HL-60 (cell line): ENCODE measurements around the gene NMT1.

Experiments used
- DNase-seq, 2 experiments: peaks; one replicate each; pipeline ENCODE4 v3.0.0-alpha.2; 2010 to 2020; ENCODE audit warnings: low read depth in 1 of 2, low spot score in 1 of 2
- H3K27ac ChIP-seq: fragments of 250-450 bp; sonication (Bioruptor Pico); replicated peaks from 2 replicates; pipeline ENCODE4 v1.5.1; 2020; ENCODE audit warnings: mild to moderate bottlenecking, moderate library complexity
- H3K27me3 ChIP-seq: fragments of 250-450 bp; sonication (Bioruptor Pico); 2 replicates; pipeline ENCODE4 v1.5.1; 2021; ENCODE audit warnings: mild to moderate bottlenecking, moderate library complexity; ENCODE audit not compliant: insufficient read depth, poor library complexity, severe bottlenecking
- H3K4me3 ChIP-seq: replicated peaks from 2 replicates; pipeline ENCODE4 v1.5.1; 2011; ENCODE audit warnings: mild to moderate bottlenecking, control low read depth, low read length; ENCODE audit not compliant: insufficient read depth
- CTCF ChIP-seq: IDR thresholded peaks from one replicate; pipeline ENCODE4 v1.5.1; 2011; ENCODE audit warnings: low read length, control low read depth, inconsistent platforms; ENCODE audit not compliant: insufficient read depth
- GABPA ChIP-seq: IDR thresholded peaks from 2 replicates; pipeline ENCODE4 v1.6.1; 2012; ENCODE audit warnings: low read depth
- POLR2AphosphoS5 ChIP-seq: IDR thresholded peaks from 2 replicates; pipeline ENCODE4 v1.6.1; 2012; ENCODE audit warnings: low read depth
- REST ChIP-seq: IDR thresholded peaks from 2 replicates; pipeline ENCODE4 v1.6.1; 2012; ENCODE audit warnings: low read depth; ENCODE audit not compliant: insufficient replicate concordance
- SPI1 ChIP-seq: IDR thresholded peaks from 2 replicates; pipeline ENCODE4 v1.6.1; 2012; ENCODE audit warnings: low read depth, mild to moderate bottlenecking, borderline replicate concordance

The NMT1 gene

GRCh38 chr17:45032174-45032541 is 29.0 kb upstream of the NMT1 start:
- Histone ChIP-seq H3K27me3 (no peaks in the 10 kb centered on the region), H3K4me3 (no peak overlapping the region), H3K27ac (no peak overlapping the region)
- no peak for DNase-seq
- TF ChIP-seq CTCF (no peak), GABPA (no peak), REST (no peak), SPI1 (no peak), POLR2AphosphoS5 (no peak)

GRCh38 chr17:45034599-45034998 is 26.5 kb upstream of the NMT1 start:
- Histone ChIP-seq H3K27ac (no peak overlapping the region), H3K4me3 (no peak overlapping the region), H3K27me3 (no peaks in the 10 kb centered on the region)
- no peak for TF ChIP-seq REST
- no peak for DNase-seq

GRCh38 chr17:45035848-45036247 is 25.3 kb upstream of the NMT1 start:
- DNase-seq: no peak
- H3K27me3 ChIP-seq: no peaks in the 10 kb centered on the region
- H3K27ac ChIP-seq: no peak overlapping the region
- H3K4me3 ChIP-seq: no peak overlapping the region
- TF ChIP-seq GABPA (no peak), REST (no peak), CTCF (no peak), POLR2AphosphoS5 (no peak), SPI1 (no peak)

- Histone ChIP-seq H3K27ac (no peak overlapping the region), H3K4me3 (no peak overlapping the region), H3K27me3 (no peaks in the 10 kb centered on the region)
- DNase-seq: no peak
- TF ChIP-seq REST (no peak), CTCF (no peak), GABPA (no peak), POLR2AphosphoS5 (no peak), SPI1 (no peak)
Measured at GRCh38 chr17:45036691-45037090, 24.4 kb upstream of the NMT1 start.
